ENCODE data around the gene AKAP13.

DNA sequence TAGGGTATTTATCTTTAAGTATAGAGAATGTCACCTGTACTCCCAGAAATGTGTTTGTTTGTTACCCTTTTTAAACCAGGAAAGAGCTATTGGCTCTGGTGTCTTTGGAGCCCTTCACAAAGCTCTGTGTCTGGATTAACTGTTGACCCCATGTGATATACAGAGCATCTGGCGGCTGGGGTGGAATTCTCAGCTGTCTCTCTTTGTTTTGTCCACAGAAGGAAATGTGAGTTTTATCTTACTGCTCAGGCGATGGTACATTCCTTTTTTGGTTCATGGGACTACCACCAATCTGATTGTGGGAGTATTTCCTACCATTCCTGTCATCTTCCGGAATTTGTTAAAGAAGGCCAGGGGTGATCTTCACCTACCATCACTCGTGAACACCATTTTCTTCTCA is 120.3 kb downstream of the AKAP13 start:
- TF ChIP-seq EZH2phosphoT487 (IDR thresholded peaks at IDR 0.05; ENCODE audit: low read depth) = no peak
- TF ChIP-seq, protein P1, sequence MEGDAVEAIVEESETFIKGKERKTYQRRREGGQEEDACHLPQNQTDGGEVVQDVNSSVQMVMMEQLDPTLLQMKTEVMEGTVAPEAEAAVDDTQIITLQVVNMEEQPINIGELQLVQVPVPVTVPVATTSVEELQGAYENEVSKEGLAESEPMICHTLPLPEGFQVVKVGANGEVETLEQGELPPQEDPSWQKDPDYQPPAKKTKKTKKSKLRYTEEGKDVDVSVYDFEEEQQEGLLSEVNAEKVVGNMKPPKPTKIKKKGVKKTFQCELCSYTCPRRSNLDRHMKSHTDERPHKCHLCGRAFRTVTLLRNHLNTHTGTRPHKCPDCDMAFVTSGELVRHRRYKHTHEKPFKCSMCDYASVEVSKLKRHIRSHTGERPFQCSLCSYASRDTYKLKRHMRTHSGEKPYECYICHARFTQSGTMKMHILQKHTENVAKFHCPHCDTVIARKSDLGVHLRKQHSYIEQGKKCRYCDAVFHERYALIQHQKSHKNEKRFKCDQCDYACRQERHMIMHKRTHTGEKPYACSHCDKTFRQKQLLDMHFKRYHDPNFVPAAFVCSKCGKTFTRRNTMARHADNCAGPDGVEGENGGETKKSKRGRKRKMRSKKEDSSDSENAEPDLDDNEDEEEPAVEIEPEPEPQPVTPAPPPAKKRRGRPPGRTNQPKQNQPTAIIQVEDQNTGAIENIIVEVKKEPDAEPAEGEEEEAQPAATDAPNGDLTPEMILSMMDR (IDR thresholded peaks at IDR 0.05; ENCODE audit: low read depth, low read length) = no peak

Data from OCI-LY3 (cell line).